Keratinocyte (primary cell): ENCODE measurements around the gene RHPN2. TPM values are rescaled to one million over a fixed set of nuclear protein-coding genes. Genes with fewer than 3 reads are reported as not detected.

Experiments
- DNase-seq: peaks from one replicate; pipeline ENCODE4 v3.0.0-alpha.2; 2011; ENCODE audit warnings: low read depth, missing footprints, low spot score
- FAIRE-seq: peaks from 2 replicates; lab custom pipeline; 2011; peaks lifted over from hg19 to GRCh38; lab: Jason Lieb, UNC
- H2AFZ ChIP-seq: 2 replicates; pipeline ENCODE4 v1.6.0; 2012; ENCODE audit warnings: low read length, control low read depth, inconsistent platforms; ENCODE audit not compliant: control insufficient read depth
- H3K27ac ChIP-seq: 2 replicates; pipeline ENCODE4 v1.5.1; 2011; ENCODE audit warnings: low read length; ENCODE audit not compliant: control insufficient read depth, insufficient read depth
- H3K27me3 ChIP-seq: 3 replicates; pipeline ENCODE4 v1.6.0; 2011; ENCODE audit warnings: low read length; ENCODE audit not compliant: control insufficient read depth, insufficient read depth; ENCODE audit errors: extremely low read depth
- H3K36me3 ChIP-seq, 2 experiments: 2 replicates in 1 of 2; 3 replicates in 1 of 2; pipeline ENCODE4 v1.5.1; 2011; ENCODE audit warnings: low read length in 2 of 2, mild to moderate bottlenecking in 1 of 2; ENCODE audit not compliant: control insufficient read depth in 2 of 2, insufficient read depth in 2 of 2; ENCODE audit errors: extremely low read depth in 1 of 2
- H3K4me1 ChIP-seq: 3 replicates; pipeline ENCODE4 v1.5.1; 2011; ENCODE audit warnings: low read length; ENCODE audit not compliant: control insufficient read depth, insufficient read depth; ENCODE audit errors: extremely low read depth
- H3K4me2 ChIP-seq: 3 replicates; pipeline ENCODE4 v1.6.0; 2011; ENCODE audit warnings: low read depth, low read length; ENCODE audit not compliant: control insufficient read depth, insufficient read depth; ENCODE audit errors: extremely low read depth
- H3K4me3 ChIP-seq, 3 experiments: fragments of 200-600 bp in 1 of 3; sonication (generic) in 1 of 3; 2 replicates in 2 of 3; 3 replicates in 1 of 3; pipeline ENCODE4 v1.5.1; 2011 to 2016; ENCODE audit warnings: low read length in 3 of 3, mild to moderate bottlenecking in 3 of 3, control low read depth in 2 of 3, inconsistent platforms in 1 of 3, low read depth in 1 of 3, mixed read lengths in 1 of 3, mixed run types in 1 of 3, moderate library complexity in 1 of 3; ENCODE audit not compliant: control insufficient read depth in 2 of 3, insufficient read depth in 2 of 3; ENCODE audit errors: extremely low read depth in 1 of 3
- H3K79me2 ChIP-seq: 2 replicates; pipeline ENCODE4 v1.6.0; 2012; ENCODE audit warnings: low read length; ENCODE audit not compliant: control insufficient read depth, insufficient read depth
- H3K9ac ChIP-seq: 3 replicates; pipeline ENCODE4 v1.6.0; 2011; ENCODE audit warnings: low read length; ENCODE audit not compliant: control insufficient read depth, insufficient read depth; ENCODE audit errors: extremely low read depth
- H3K9me1 ChIP-seq: 3 replicates; pipeline ENCODE4 v1.6.0; 2011; ENCODE audit warnings: low read length; ENCODE audit not compliant: control insufficient read depth, insufficient read depth; ENCODE audit errors: extremely low read depth
- H3K9me3 ChIP-seq: 2 replicates; pipeline ENCODE4 v1.5.1; 2012; ENCODE audit warnings: low read depth, low read length; ENCODE audit not compliant: control insufficient read depth
- H4K20me1 ChIP-seq: 3 replicates; pipeline ENCODE4 v1.6.0; 2011; ENCODE audit warnings: low read length; ENCODE audit not compliant: control insufficient read depth, insufficient read depth; ENCODE audit errors: extremely low read depth
- CTCF ChIP-seq, 3 experiments: IDR thresholded peaks in 1 of 3; conservative IDR thresholded peaks in 1 of 3; optimal IDR thresholded peaks in 1 of 3; 2 replicates in 2 of 3; 3 replicates in 1 of 3; pipeline versions ENCODE3 to v1.5.1; 2011; ENCODE audit warnings: low read length in 3 of 3, mild to moderate bottlenecking in 3 of 3, moderate library complexity in 2 of 3, control low read depth in 1 of 3, inconsistent platforms in 1 of 3; ENCODE audit not compliant: insufficient read depth in 2 of 3; ENCODE audit errors: extremely low read depth in 1 of 3
- EZH2 ChIP-seq: IDR thresholded peaks from one replicate; pipeline ENCODE4 v1.6.1; 2012; ENCODE audit warnings: inconsistent platforms, mild to moderate bottlenecking, low read length, moderate library complexity
- dilution Hi-C: fragments of 300-500 bp; cut with MboI; formaldehyde crosslinking; loops from one replicate; pipeline ENCODE4 v1.7.0; 2020; ENCODE audit warnings: low sequenced_read_pairs; ENCODE audit not compliant: extremely low pct_ligation_motif_present
- polyA plus RNA-seq, 5 experiments: library from polyadenylated mRNA; depleted of rRNA in 3 of 5; stranded (reverse) in 3 of 5; stranded (forward) in 1 of 5; unstranded in 1 of 5; fragments of >200 nt; gene quantifications; 1 replicate in 1 of 5; 2 replicates in 3 of 5; 3 replicates in 1 of 5; pipeline versions ENCODE4 v1.2.1 to v1.2.3, GENCODE V29; 2011 to 2012; ENCODE audit warnings: missing spikeins in 2 of 5, low read depth in 1 of 5, low replicate concordance in 1 of 5

Gene RHPN2
- polyA plus RNA-seq, 1 donor (not counting 4 experiments of a cell fraction or from before 2014, with no cell fraction given) = 6.6 TPM

GRCh38 chr19:33054623-33055022, 10.1 kb downstream of the RHPN2 start:
- no peak for FAIRE-seq
- Histone ChIP-seq H3K4me2 (no peak overlapping the region), H3K4me1 (peaks cover 10% of the 10 kb centered on the region)

GRCh38 chr19:33052352-33052972, 12.2 kb downstream of the RHPN2 start:
- DNase-seq (no peak), FAIRE-seq (no peak)
- Histone ChIP-seq H3K9me3 (no peaks in the 10 kb centered on the region), H3K9me1 (no peaks in the 10 kb centered on the region), H4K20me1 (no peaks in the 10 kb centered on the region), H3K79me2 (peaks cover 2% of the 10 kb centered on the region), H3K27ac (no peak overlapping the region), H3K4me2 (no peak overlapping the region), H3K4me1 (peaks cover 22% of the 10 kb centered on the region), H3K27me3 (no peaks in the 10 kb centered on the region), H3K9ac (no peak overlapping the region), H2AFZ (no peak overlapping the region), H3K36me3 (no peaks in the 10 kb centered on the region), H3K4me3 (no peak overlapping the region)
- dilution Hi-C loops = no loop called here
- no peak for TF ChIP-seq EZH2
- no peak for TF ChIP-seq CTCF (optimal IDR thresholded peaks at IDR 0.05 in 1 of 3, IDR thresholded peaks at IDR 0.05 in 1 of 3, conservative IDR thresholded peaks at IDR 0.05 in 1 of 3; ENCODE audit: extremely low read depth in 1 of 3, insufficient read depth in 2 of 3, low read length in 3 of 3)

More at GRCh38 chr19:33054623-33055022, 10.1 kb downstream of the RHPN2 start:
- Histone ChIP-seq H4K20me1 (no peaks in the 10 kb centered on the region), H3K9me1 (no peaks in the 10 kb centered on the region), H3K27ac (no peak overlapping the region), H3K4me3 (no peak overlapping the region), H3K9ac (no peak overlapping the region), H2AFZ (no peak overlapping the region), H3K27me3 (no peaks in the 10 kb centered on the region), H3K9me3 (no peaks in the 10 kb centered on the region), H3K79me2 (peaks cover 2% of the 10 kb centered on the region), H3K36me3 (no peaks in the 10 kb centered on the region)
- dilution Hi-C loops = no loop called here
- DNase-seq = no peak
- TF ChIP-seq CTCF (optimal IDR thresholded peaks at IDR 0.05 in 1 of 3, IDR thresholded peaks at IDR 0.05 in 1 of 3, conservative IDR thresholded peaks at IDR 0.05 in 1 of 3; ENCODE audit: extremely low read depth in 1 of 3, insufficient read depth in 2 of 3, low read length in 3 of 3) (no peak), EZH2 (no peak)
